Measurements from ENCODE around the gene MFN2.

Gene MFN2

DNA sequence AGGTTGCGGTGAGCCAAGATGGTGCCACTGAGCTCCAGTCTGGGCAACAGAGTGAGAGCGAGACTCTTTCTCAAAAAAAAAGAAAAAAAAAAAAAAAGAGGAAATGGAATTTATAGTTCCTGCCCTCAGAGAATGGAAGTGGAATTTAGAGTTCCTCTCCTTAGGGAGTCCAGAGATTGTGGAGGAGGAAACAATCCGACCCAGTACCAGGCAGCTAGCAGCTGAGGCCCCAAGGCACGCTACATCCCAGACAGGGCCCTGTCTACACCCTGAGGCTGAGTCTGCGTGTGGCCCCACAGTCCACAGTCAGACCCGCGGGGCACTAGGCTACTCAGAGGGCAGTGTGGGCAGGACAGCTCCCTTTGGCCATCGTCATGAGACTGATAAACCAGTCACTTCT is 1.9 kb upstream of the MFN2 start:
- H3K9me2 ChIP-seq (ENCODE audit: low read depth, low read length) = no peaks in the 10 kb centered on the region
- no peak overlapping the region for H2AFZ ChIP-seq (ENCODE audit: low read length)
- no peaks in the 10 kb centered on the region for H4K20me1 ChIP-seq (ENCODE audit: insufficient read depth, low read length)
- peaks cover 4% of the 10 kb centered on the region; the same call in 1 of the 2 replicates for H3K79me2 ChIP-seq (ENCODE audit: insufficient read depth, low read length)
- TF ChIP-seq, protein P1, sequence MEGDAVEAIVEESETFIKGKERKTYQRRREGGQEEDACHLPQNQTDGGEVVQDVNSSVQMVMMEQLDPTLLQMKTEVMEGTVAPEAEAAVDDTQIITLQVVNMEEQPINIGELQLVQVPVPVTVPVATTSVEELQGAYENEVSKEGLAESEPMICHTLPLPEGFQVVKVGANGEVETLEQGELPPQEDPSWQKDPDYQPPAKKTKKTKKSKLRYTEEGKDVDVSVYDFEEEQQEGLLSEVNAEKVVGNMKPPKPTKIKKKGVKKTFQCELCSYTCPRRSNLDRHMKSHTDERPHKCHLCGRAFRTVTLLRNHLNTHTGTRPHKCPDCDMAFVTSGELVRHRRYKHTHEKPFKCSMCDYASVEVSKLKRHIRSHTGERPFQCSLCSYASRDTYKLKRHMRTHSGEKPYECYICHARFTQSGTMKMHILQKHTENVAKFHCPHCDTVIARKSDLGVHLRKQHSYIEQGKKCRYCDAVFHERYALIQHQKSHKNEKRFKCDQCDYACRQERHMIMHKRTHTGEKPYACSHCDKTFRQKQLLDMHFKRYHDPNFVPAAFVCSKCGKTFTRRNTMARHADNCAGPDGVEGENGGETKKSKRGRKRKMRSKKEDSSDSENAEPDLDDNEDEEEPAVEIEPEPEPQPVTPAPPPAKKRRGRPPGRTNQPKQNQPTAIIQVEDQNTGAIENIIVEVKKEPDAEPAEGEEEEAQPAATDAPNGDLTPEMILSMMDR (IDR thresholded peaks at IDR 0.05; ENCODE audit: low read length) = no peak
- no peak for TF ChIP-seq EZH2 (IDR thresholded peaks at IDR 0.05; ENCODE audit: borderline replicate concordance, low read length)
- no peaks in the 10 kb centered on the region for H3K9me3 ChIP-seq (ENCODE audit: low read length)
- no peaks in the 10 kb centered on the region for H3K27me3 ChIP-seq (ENCODE audit: insufficient read depth, low read length)
- H3K4me3 ChIP-seq (ENCODE audit: low read depth, low read length, poor library complexity, severe bottlenecking) = no peak overlapping the region
- H3K4me2 ChIP-seq (ENCODE audit: low read length) = no peak overlapping the region
- no peak overlapping the region for H3K9ac ChIP-seq (ENCODE audit: low read length)
- peaks cover 22% of the 10 kb centered on the region for H3K36me3 ChIP-seq (ENCODE audit: insufficient read depth, low read length)
- H3F3A ChIP-seq (ENCODE audit: insufficient read depth, low read length) = no peaks in the 10 kb centered on the region
- peaks cover 30% of the 10 kb centered on the region for H3K4me1 ChIP-seq (ENCODE audit: insufficient read depth, low read length, severe bottlenecking)
- no peak overlapping the region for H3K27ac ChIP-seq (ENCODE audit: low read depth, low read length, poor library complexity, severe bottlenecking)

DNA sequence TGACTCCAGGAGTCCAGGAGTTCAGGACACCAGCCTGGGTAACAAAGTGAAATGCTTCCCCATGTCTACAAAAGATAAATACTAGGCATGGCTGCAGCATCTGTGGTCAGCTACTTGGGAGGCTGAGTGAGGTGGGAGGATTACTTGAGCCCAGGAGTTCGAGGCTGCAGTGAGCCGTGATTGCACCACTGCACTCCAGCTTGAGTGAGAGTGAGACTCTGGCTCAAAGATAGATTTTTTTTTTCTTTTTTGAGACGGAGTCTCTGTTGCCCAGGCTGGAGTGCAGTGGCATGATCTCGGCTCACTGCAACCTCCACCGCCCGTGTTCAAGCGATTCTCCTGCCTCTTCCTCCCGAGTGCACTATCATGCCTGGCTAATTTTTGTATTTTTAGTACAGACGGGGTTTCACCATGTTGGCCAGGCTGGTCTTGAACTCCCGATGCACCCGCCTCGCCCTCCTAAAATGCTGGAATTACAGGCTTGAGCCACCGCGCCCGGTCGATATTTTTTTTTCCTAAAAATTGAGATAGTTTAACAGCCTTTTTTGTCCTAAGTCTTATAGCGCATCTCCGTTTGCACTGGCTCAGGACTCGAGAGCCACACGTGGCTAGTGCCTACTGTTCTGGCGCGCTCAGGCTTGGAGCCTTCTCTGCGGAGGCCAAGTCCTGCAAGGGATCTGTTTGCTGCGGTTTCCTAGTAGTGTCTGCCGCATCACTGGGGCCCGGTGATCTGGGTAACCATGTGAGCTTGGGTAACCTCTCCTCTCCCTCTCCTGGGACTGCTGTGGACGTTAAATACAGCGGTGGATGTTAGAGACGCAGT is 1.0 kb upstream of the MFN2 start:
- Histone ChIP-seq H3K4me2 (ENCODE audit: low read length) (peak overlapping the region; percentile 69), H3K9me3 (ENCODE audit: low read length) (no peaks in the 10 kb centered on the region), H3K36me3 (ENCODE audit: insufficient read depth, low read length) (peaks cover 32% of the 10 kb centered on the region), H3F3A (ENCODE audit: insufficient read depth, low read length) (no peaks in the 10 kb centered on the region), H3K4me1 (ENCODE audit: insufficient read depth, low read length, severe bottlenecking) (peaks cover 30% of the 10 kb centered on the region), H3K9ac (ENCODE audit: low read length) (peak overlapping the region; percentile 53), H3K27ac (ENCODE audit: low read depth, low read length, poor library complexity, severe bottlenecking) (peak overlapping the region; percentile 66), H3K9me2 (ENCODE audit: low read depth, low read length) (no peaks in the 10 kb centered on the region), H3K79me2 (ENCODE audit: insufficient read depth, low read length) (peaks cover 4% of the 10 kb centered on the region; the same call in 1 of the 2 replicates), H3K4me3 (ENCODE audit: low read depth, low read length, poor library complexity, severe bottlenecking) (peak overlapping the region; percentile 95), H4K20me1 (ENCODE audit: insufficient read depth, low read length) (no peaks in the 10 kb centered on the region), H2AFZ (ENCODE audit: low read length) (no peak overlapping the region), H3K27me3 (ENCODE audit: insufficient read depth, low read length) (no peaks in the 10 kb centered on the region)
- no peak for TF ChIP-seq EZH2 (IDR thresholded peaks at IDR 0.05; ENCODE audit: borderline replicate concordance, low read length)
- TF ChIP-seq, protein P1 (IDR thresholded peaks at IDR 0.05; ENCODE audit: low read length) = no peak

DNA sequence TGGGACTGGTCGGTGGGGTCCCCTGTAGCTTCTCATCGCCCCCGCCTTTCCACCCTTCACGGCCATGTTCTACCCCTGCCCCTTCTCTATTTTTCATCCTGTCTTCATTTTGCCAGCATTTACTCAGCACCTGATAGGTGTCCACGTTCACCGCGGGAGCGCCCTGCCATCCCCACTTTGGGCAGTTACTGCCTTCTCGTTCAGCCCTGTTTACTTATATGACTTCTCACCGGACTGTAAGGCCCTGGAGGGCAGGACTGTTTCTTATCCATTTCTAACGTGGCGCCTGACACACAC is 380 bp downstream of the MFN2 start:
- no peak for TF ChIP-seq EZH2 (IDR thresholded peaks at IDR 0.05; ENCODE audit: borderline replicate concordance, low read length)
- TF ChIP-seq, protein P1 (IDR thresholded peaks at IDR 0.05; ENCODE audit: low read length) = no peak
- Histone ChIP-seq H3K27me3 (ENCODE audit: insufficient read depth, low read length) (no peaks in the 10 kb centered on the region), H2AFZ (ENCODE audit: low read length) (no peak overlapping the region), H3F3A (ENCODE audit: insufficient read depth, low read length) (no peaks in the 10 kb centered on the region), H3K9me2 (ENCODE audit: low read depth, low read length) (no peaks in the 10 kb centered on the region), H3K9me3 (ENCODE audit: low read length) (no peaks in the 10 kb centered on the region), H3K4me1 (ENCODE audit: insufficient read depth, low read length, severe bottlenecking) (peaks cover 30% of the 10 kb centered on the region), H4K20me1 (ENCODE audit: insufficient read depth, low read length) (no peaks in the 10 kb centered on the region), H3K9ac (ENCODE audit: low read length) (peak overlapping the region; percentile 93), H3K79me2 (ENCODE audit: insufficient read depth, low read length) (peaks cover 4% of the 10 kb centered on the region; the same call in 1 of the 2 replicates), H3K36me3 (ENCODE audit: insufficient read depth, low read length) (peaks cover 32% of the 10 kb centered on the region; the same call in 1 of the 2 replicates), H3K4me3 (ENCODE audit: low read depth, low read length, poor library complexity, severe bottlenecking) (peak overlapping the region; percentile 95), H3K4me2 (ENCODE audit: low read length) (peak overlapping the region; percentile 90), H3K27ac (ENCODE audit: low read depth, low read length, poor library complexity, severe bottlenecking) (peak overlapping the region; percentile 49)

Data from OCI-LY1 (cell line).